CD4-positive, alpha-beta T cell treated with Interleukin-1 beta for 1 hour (primary cell): Measurements from ENCODE around the gene WDR54.
"Not testable (repeated sequence)": the region's sequence is repeated elsewhere in the genome, so short reads cannot be mapped to it uniquely, and the experiment has no call there.

Source experiments
- DNase-seq, 2 donors: peaks; one replicate each; pipeline ENCODE4 v3.0.0-alpha.2; 2020 to 2022

The WDR54 gene

GRCh38 chr2:74430502-74430901 is 9.0 kb downstream of the WDR54 start:
- no peak for DNase-seq

DNA sequence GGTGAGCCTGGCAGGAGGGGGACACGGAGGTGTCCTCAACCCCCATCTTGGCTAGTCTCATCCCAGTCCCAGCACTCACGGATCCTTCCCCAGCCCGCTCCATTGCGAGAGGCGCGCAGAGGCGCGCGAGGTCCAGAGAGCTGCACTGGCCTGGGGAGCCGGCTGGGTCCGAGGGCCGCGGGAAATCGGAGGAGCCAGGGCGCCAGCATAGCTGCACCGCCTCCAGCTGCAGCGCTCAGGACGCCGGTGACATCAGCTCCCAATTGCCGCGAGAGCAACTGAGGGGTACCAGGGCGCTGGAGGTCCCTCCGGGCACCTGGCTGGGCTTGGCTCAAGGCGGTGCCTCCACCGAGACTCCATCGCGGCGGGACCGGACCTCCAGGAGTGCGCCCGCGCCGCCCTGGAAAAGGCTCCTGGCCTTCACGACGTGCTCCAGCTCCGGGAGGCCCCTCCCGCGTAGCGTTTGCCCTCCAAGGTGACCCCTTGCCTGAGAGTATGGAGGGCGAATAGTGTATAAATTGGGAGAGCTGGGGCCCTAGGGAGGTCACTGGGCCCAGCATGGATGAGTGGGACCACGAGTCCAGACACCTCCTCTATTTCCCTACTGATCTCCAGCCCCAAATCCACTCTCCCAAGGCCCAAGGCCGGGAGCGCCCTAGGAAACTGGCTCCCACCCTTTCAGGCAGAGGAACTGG is 14.7 kb downstream of the WDR54 start:
- DNase-seq, result no peak

- no peak for DNase-seq
Observed at GRCh38 chr2:74436848-74437695, 15.5 kb downstream of the WDR54 start.

DNA sequence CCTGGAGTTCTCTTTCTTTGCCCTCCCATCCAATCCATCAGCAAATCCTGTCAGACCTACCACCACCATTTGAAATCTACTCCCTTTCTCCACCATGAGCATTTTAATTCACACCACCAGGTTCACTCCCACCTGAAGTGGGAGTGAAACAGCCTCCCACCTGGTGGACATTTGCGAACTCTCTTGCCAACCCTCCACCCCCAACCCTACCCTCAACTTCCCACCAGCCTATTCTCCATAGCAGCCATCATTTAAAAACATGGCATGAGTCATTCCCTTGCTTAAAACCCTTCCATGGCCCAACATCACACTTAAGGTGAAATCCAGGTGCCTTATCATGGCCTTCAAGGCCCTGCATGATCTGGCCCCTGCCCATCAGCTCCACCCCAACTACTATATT is 16.7 kb downstream of the WDR54 start:
- no peak for DNase-seq

DNA sequence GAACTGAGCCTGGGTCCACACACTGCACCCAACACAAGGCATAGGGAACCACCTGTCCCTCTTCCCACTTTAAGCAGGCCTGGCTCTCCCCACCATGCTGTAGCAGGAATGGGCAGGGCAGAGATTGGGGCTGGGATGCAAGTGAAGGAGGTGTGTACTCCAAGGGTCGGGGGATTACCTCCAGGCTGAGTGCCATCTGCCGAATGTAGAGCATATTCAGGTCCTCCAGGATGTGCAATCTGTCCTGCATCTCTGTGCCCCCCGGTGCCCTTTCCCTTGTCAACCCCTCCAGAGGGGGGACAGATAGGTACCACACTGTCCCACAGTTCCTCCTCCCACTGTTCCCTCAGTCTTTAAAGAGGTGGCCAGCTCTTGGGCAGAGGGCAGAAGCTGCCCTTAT is 17.8 kb downstream of the WDR54 start:
- DNase-seq, result no peak

DNA sequence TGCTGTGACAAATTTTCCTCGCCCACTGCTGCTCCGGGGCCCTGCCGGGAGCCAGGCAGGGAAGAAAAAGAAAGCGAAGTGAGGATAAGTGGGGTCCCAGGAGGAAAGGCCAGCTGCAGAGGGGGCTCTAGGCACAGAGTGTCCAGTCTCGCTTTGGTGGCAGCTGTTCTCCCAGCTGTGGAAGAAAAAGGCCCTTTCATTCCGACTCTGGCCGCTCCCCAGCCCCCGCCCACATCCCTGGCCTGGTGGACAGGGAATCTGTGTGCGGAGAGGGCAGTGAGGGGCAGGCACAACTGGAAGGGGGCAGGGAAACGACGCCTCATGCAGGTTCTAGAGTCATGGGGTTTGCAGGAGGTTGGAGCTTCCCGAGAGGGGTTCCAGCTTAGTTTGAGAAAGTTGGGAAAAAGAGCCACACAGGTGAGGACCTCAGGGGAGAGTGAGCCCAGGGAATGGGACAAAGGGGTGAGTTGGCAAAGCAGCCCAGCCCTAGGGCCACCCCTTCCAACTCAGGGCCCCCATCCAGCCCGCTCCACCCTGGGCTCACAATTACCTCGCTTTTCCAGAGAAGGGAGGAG is 18.4 kb downstream of the WDR54 start:
- no peak for DNase-seq

GRCh38 chr2:74440378-74441169 is 19.0 kb downstream of the WDR54 start:
- DNase-seq, result peak; percentile 49 to 71

GRCh38 chr2:74441170-74441689 is 19.7 kb downstream of the WDR54 start:
- DNase-seq, result no peak

DNA sequence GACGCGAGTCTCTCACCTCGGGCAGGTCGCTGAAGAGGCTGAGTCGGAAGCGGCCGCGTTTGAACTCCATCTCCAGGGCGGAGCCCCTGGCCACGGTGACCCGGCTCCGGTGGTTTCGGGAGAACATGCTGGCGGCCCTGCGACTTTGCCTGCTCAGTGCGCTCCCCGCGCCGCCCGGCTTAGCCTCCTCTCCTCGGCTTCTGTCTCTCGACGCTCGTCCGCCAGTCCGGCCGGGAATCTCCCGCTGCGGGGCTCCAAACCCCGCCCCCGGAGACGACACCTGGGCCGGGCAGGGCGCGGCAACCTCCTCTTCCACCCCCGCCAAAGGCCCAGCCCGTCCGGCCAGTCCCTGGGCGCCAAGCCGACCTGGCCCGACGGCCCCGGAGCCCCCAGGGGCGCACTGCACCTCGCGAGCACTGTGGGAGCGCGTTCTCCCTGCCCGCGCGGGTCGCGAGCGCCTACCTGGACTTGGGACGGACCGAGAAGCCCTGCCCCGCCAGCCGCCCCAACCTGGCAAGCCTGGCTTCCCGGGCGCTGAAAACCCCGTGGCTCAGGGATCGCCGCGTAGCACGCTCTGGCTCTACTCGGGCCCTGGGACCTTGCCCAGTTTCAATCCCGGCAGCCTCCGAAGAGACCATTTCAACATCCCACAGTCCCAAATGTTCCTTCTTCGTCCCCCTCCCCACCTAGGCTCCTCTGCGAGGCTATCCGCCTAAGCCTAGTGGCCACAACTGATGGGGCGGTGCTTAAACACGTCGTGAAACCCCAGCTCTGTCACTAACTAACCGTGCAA is 20.4 kb downstream of the WDR54 start, which contains the start of gene RTKN:
Gene RTKN (minus strand): TSS at position 248 of the 793 bp plus-strand sequence. CDS start 121 bp downstream, at position 127.
- DNase-seq, result peak; percentile 40 to 51

- not testable (repeated sequence) for DNase-seq
Observed at GRCh38 chr2:74442483-74443297, 21.2 kb downstream of the WDR54 start.

GRCh38 chr2:74444498-74445318 is 23.2 kb downstream of the WDR54 start:
- no peak for DNase-seq

DNA sequence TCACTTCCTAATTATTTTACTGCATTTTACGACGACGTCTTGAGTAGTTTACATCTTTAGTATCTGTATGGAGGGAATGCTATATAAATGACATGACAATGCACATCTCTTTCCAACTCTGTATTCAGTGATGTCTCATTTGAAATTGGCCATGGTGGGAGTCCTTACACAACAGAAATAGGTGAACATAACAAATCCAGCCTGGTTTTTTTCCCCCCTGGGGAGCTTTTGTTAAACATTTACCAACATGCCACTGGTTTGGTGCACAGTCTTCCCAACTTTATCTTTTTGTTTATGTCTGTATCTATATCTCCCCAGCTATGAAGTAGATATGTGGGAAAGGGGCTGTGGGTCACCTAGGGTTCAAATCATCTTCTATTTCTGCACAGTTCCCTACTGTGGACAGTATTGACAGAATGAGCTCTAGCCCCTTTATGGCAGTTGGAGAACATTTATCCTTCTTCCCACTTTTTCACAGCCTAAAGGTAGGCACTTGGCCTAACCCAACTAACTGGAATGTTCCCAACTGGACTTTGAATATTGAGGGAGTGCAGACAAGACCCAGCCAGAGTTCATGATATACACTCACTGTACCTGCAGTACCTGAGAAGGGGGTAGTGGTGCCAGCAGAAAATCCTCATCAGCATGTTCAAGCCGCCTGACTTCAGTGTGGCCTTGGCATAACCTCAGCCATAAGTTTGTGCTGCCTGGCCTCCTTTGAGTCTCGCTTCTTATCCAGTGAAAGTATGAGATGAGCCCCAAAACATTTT is 25.9 kb downstream of the WDR54 start:
- no peak for DNase-seq

DNA sequence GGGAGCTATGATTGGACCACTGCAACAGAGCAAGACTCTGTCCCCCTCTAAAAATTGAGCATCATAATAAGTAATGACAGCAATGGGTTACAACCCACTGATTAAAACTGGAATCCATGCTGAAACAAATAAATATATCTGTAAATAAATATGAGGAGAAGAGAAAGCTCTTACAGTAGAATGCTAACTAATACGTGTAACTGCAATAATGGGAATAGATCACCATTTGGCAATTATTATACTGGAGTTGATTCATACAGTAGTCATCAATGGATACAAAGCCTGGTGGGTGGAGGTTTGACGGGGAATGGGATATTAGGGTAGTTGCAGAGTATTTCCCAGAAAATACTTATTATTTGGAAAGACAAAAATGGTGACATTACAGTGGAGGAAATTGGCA is 27.2 kb downstream of the WDR54 start:
- DNase-seq, result no peak

DNA sequence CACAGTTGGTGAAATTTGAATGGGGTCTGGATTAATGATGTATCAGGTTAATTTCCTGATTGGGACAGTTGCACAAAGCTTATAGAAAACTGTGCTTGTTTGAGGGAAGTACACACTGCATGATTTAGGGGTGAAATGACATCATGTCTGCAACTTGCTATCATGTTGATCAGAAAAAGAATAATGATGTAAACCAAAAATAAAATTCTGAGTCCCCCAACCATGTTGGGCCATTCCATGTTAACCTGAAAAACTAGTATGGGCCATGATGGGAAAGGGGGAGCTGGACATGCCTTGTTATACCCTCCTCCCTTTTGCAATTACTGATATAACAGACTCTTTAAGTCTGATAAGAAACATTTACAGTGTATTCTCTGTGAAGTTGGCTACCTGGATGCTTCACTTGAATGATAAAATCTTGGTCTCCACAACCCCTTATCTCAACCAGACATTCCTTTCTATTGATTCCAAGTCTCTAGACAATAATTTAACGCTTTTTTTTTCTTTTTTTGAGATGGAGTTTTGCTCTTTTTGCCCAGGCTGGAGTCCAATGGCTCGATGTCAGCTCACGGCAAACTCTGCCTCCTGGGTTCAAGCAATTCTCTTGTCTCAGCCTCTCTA is 29.1 kb downstream of the WDR54 start:
- no peak for DNase-seq

GRCh38 chr2:74454654-74455511 is 33.4 kb downstream of the WDR54 start, which contains the start of gene INO80B:
Gene INO80B, plus strand, starts transcription at chr2:74455087. Its CDS starts 30 bp downstream, at chr2:74455117.
- DNase-seq, result peak; percentile 97 to 99

- DNase-seq, result no peak
Observed at GRCh38 chr2:74457129-74457548, 35.6 kb downstream of the WDR54 start.

GRCh38 chr2:74457549-74458131 is 36.1 kb downstream of the WDR54 start:
- peak; percentile 86 to 88 for DNase-seq
